A549 (cell line): Measurements from ENCODE around the gene PDE7B.

ENCODE experiments used
- EP300 ChIP-seq, 2 experiments: fragments of >200 bp; sonication (Bioruptor Twin); formaldehyde crosslinking; IDR thresholded peaks; 2 replicates in 1 of 2; 3 replicates in 1 of 2; pipeline ENCODE4 v1.6.1; 2016 to 2017
- MAZ ChIP-seq: fragments of 150-350 bp; IDR thresholded peaks from 2 replicates; pipeline ENCODE4 v1.6.1; 2014; ENCODE audit warnings: antibody characterized with exemption, low read depth, low read length, borderline replicate concordance
- POLR2A ChIP-seq: IDR thresholded peaks from 2 replicates; pipeline ENCODE4 v1.6.1; 2012; ENCODE audit warnings: mild to moderate bottlenecking, low read length
- SREBF2 ChIP-seq: fragments of 450-650 bp; IDR thresholded peaks from 2 replicates; pipeline ENCODE4 v1.6.1; 2014; ENCODE audit warnings: mild to moderate bottlenecking, moderate library complexity
- TF ChIP-seq, protein P1 (sequence below): fragments of 450-650 bp; IDR thresholded peaks from 2 replicates; pipeline ENCODE4 v1.6.1; 2014; ENCODE audit warnings: antibody characterized with exemption
- TF ChIP-seq, protein P2 (sequence below): fragments of >200 bp; sonication (Bioruptor Twin); formaldehyde crosslinking; IDR thresholded peaks from 3 replicates; pipeline ENCODE4 v1.5.1; 2016
- TF ChIP-seq, protein P3 (sequence below): fragments of 200-600 bp; sonication (generic); IDR thresholded peaks from 2 replicates; pipeline ENCODE4 v1.6.1; 2016; ENCODE audit warnings: antibody characterized with exemption, mild to moderate bottlenecking, moderate library complexity

DNA sequence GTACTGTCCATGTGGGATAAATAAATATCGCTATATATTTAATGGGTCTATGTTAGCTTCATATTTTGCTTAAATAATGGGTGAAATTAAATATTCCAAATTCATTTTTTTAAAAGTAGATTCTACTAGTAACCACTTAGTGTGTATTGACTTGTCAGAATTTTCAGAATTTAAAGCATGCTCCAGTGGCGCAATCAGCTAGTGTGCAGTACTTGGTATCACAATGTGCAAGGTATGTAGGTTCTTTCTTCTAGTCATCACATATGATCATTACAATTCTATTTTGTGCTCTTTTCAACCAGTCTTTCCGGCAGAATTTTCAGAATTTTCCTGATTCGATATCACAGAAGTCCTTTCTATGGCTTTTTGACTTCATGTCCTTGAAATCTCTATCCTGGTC, 32.6 kb downstream of the PDE7B start:
- TF ChIP-seq, protein P1, sequence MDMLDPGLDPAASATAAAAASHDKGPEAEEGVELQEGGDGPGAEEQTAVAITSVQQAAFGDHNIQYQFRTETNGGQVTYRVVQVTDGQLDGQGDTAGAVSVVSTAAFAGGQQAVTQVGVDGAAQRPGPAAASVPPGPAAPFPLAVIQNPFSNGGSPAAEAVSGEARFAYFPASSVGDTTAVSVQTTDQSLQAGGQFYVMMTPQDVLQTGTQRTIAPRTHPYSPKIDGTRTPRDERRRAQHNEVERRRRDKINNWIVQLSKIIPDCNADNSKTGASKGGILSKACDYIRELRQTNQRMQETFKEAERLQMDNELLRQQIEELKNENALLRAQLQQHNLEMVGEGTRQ: no peak
- TF ChIP-seq MAZ (no peak), POLR2A (no peak), EP300 (IDR thresholded peaks at IDR 0.05) (no peak), SREBF2 (no peak)
- TF ChIP-seq, protein P2, sequence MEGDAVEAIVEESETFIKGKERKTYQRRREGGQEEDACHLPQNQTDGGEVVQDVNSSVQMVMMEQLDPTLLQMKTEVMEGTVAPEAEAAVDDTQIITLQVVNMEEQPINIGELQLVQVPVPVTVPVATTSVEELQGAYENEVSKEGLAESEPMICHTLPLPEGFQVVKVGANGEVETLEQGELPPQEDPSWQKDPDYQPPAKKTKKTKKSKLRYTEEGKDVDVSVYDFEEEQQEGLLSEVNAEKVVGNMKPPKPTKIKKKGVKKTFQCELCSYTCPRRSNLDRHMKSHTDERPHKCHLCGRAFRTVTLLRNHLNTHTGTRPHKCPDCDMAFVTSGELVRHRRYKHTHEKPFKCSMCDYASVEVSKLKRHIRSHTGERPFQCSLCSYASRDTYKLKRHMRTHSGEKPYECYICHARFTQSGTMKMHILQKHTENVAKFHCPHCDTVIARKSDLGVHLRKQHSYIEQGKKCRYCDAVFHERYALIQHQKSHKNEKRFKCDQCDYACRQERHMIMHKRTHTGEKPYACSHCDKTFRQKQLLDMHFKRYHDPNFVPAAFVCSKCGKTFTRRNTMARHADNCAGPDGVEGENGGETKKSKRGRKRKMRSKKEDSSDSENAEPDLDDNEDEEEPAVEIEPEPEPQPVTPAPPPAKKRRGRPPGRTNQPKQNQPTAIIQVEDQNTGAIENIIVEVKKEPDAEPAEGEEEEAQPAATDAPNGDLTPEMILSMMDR: no peak
- TF ChIP-seq, protein P3, sequence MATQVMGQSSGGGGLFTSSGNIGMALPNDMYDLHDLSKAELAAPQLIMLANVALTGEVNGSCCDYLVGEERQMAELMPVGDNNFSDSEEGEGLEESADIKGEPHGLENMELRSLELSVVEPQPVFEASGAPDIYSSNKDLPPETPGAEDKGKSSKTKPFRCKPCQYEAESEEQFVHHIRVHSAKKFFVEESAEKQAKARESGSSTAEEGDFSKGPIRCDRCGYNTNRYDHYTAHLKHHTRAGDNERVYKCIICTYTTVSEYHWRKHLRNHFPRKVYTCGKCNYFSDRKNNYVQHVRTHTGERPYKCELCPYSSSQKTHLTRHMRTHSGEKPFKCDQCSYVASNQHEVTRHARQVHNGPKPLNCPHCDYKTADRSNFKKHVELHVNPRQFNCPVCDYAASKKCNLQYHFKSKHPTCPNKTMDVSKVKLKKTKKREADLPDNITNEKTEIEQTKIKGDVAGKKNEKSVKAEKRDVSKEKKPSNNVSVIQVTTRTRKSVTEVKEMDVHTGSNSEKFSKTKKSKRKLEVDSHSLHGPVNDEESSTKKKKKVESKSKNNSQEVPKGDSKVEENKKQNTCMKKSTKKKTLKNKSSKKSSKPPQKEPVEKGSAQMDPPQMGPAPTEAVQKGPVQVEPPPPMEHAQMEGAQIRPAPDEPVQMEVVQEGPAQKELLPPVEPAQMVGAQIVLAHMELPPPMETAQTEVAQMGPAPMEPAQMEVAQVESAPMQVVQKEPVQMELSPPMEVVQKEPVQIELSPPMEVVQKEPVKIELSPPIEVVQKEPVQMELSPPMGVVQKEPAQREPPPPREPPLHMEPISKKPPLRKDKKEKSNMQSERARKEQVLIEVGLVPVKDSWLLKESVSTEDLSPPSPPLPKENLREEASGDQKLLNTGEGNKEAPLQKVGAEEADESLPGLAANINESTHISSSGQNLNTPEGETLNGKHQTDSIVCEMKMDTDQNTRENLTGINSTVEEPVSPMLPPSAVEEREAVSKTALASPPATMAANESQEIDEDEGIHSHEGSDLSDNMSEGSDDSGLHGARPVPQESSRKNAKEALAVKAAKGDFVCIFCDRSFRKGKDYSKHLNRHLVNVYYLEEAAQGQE: no peak
